Endodermal cell (in vitro differentiated cells): ENCODE results near the gene RASAL3. TPM values are rescaled to one million over a fixed set of nuclear protein-coding genes. Genes with fewer than 3 reads are reported as not detected.

ENCODE experiments used
- DNase-seq: peaks from one replicate; pipeline ENCODE4 v3.0.0-alpha.2; 2017
- H3K27ac ChIP-seq: 2 replicates; pipeline ENCODE4 v1.5.1; 2013; ENCODE audit warnings: mild to moderate bottlenecking, low read depth, low read length, moderate library complexity
- H3K27me3 ChIP-seq: 2 replicates; pipeline ENCODE4 v1.6.1; 2013; ENCODE audit warnings: mild to moderate bottlenecking, low read length, moderate library complexity; ENCODE audit not compliant: insufficient read depth, control insufficient read depth, poor library complexity, severe bottlenecking
- H3K36me3 ChIP-seq: 2 replicates; pipeline ENCODE4 v1.7.0; 2013; ENCODE audit warnings: mild to moderate bottlenecking, low read length, moderate library complexity; ENCODE audit not compliant: control insufficient read depth, insufficient read depth
- H3K4me1 ChIP-seq: one replicate; pipeline ENCODE4 v1.7.0; 2013; ENCODE audit warnings: low read length; ENCODE audit not compliant: control insufficient read depth, insufficient read depth
- H3K4me3 ChIP-seq: 2 replicates; pipeline ENCODE4 v1.5.1; 2013; ENCODE audit warnings: mild to moderate bottlenecking, low read length, moderate library complexity
- H3K9ac ChIP-seq: 2 replicates; pipeline ENCODE4 v1.6.1; 2013; ENCODE audit warnings: mild to moderate bottlenecking, low read length, moderate library complexity; ENCODE audit not compliant: poor library complexity, severe bottlenecking; ENCODE audit errors: extremely low read depth
- H3K9me3 ChIP-seq: 2 replicates; pipeline ENCODE4 v1.6.1; 2013; ENCODE audit warnings: mild to moderate bottlenecking, low read length, moderate library complexity; ENCODE audit not compliant: control insufficient read depth
- H3K27ac Mint-ChIP-seq: 2 replicates; pipeline ENCODE4 v1.8.0; 2020; ENCODE audit warnings: mixed read lengths
- H3K27me3 Mint-ChIP-seq: 2 replicates; pipeline ENCODE4 v1.8.0; 2021; ENCODE audit warnings: mild to moderate bottlenecking, mixed read lengths; ENCODE audit not compliant: insufficient read depth
- H3K36me3 Mint-ChIP-seq: 2 replicates; pipeline ENCODE4 v1.8.0; 2020; ENCODE audit warnings: low read depth, mixed read lengths
- H3K4me1 Mint-ChIP-seq: 2 replicates; pipeline ENCODE4 v1.8.0; 2020; ENCODE audit warnings: mixed read lengths
- H3K4me3 Mint-ChIP-seq: 2 replicates; pipeline ENCODE4 v1.8.0; 2020; ENCODE audit warnings: mild to moderate bottlenecking, moderate library complexity, mixed read lengths
- H3K9me3 Mint-ChIP-seq: 2 replicates; pipeline ENCODE4 v1.8.0; 2020; ENCODE audit warnings: mild to moderate bottlenecking, mixed read lengths
- CTCF ChIP-seq: fragments of 200-600 bp; sonication (generic); conservative IDR thresholded peaks from 2 replicates; pipeline ENCODE4 v1.5.0; 2021; ENCODE audit warnings: antibody characterized with exemption, mild to moderate bottlenecking
- WGBS, 2 experiments: methylation state at CpG; one replicate each; pipeline versions ENCODE4 v1.1.5 to v1.1.7; 2013; ENCODE audit warnings: missing lambda C conversion rate in 2 of 2, mixed read lengths in 1 of 2; ENCODE audit not compliant: insufficient coverage in 1 of 2, insufficient read length in 1 of 2; 5-methylcytosine and 5-hydroxymethylcytosine counted together
- total RNA-seq, 2 donors: library from RNA; stranded (reverse); fragmentation: NEBNext Ultra II Directional in 1 of 2; extraction: Animal tissue kit (Norgen Biotek cat#: 25700) in 1 of 2; gene quantifications; 2 replicates in 1 of 2; 3 replicates in 1 of 2; pipeline ENCODE4 v1.2.1, GENCODE V29; 2021

RASAL3 gene
- total RNA-seq, 2 donors from 2014 or later = not detected

GRCh38 chr19:15508035-15508710 is 43.8 kb upstream of the RASAL3 start, which contains the start of gene CYP4F22:
CYP4F22 (plus strand) TSS chr19:15508525; CDS start chr19:15525337, 16,812 bp downstream.
- no peak within 1 kb of the TSS for H3K4me3 ChIP-seq
- no peaks in the 10 kb centered on the region for H3K4me1 ChIP-seq
- Mint-ChIP-seq H3K4me3 (no peak within 1 kb of the TSS), H3K9me3 (peaks cover 81% of the 10 kb centered on the region), H3K4me1 (no peaks in the 10 kb centered on the region), H3K27ac (no peak within 1 kb of the TSS), H3K27me3 (peaks cover 4% of the 10 kb centered on the region), H3K36me3 (peaks cover 3% of the 10 kb centered on the region)
- H3K27ac ChIP-seq = no peak within 1 kb of the TSS
- peaks cover 27% of the 10 kb centered on the region for H3K9me3 ChIP-seq
- DNase-seq = peak; percentile 68
- H3K36me3 ChIP-seq = no peaks in the 10 kb centered on the region
- no peaks in the 10 kb centered on the region for H3K27me3 ChIP-seq
- TF ChIP-seq CTCF = no peak
- H3K9ac ChIP-seq = no peak within 1 kb of the TSS
- WGBS, 2 experiments = 89 to 92% methylated on average over 13 to 52 of the region's 52 CpGs

GRCh38 chr19:15507068-15508034 is 43.0 kb upstream of the RASAL3 start:
- WGBS, 2 experiments = 38 to 71% methylated on average over 3 to 14 of the region's 14 CpGs
- H3K9me3 Mint-ChIP-seq = peaks cover 80% of the 10 kb centered on the region
- H3K9me3 ChIP-seq = peaks cover 27% of the 10 kb centered on the region

More at GRCh38 chr19:15507068-15508034, 43.0 kb upstream of the RASAL3 start:
- H3K36me3 Mint-ChIP-seq = peaks cover 3% of the 10 kb centered on the region
- no peaks in the 10 kb centered on the region for H3K27me3 ChIP-seq
- TF ChIP-seq CTCF = no peak
- H3K9ac ChIP-seq = no peak overlapping the region
- H3K4me1 ChIP-seq = no peaks in the 10 kb centered on the region
- DNase-seq = no peak
- peaks cover 4% of the 10 kb centered on the region for H3K27me3 Mint-ChIP-seq
- H3K4me3 Mint-ChIP-seq = no peak overlapping the region
- H3K36me3 ChIP-seq = no peaks in the 10 kb centered on the region
- H3K27ac Mint-ChIP-seq = no peak overlapping the region
- H3K27ac ChIP-seq = no peak overlapping the region
- no peaks in the 10 kb centered on the region for H3K4me1 Mint-ChIP-seq
- no peak overlapping the region for H3K4me3 ChIP-seq
